ENCODE results near the gene SYNE1. TPM values are rescaled to one million over a fixed set of nuclear protein-coding genes. Genes with fewer than 3 reads are reported as not detected.

The SYNE1 gene
- total and polyA plus RNA-seq, 4 donors: 10.2 to 105 (median 24.5) TPM

DNA sequence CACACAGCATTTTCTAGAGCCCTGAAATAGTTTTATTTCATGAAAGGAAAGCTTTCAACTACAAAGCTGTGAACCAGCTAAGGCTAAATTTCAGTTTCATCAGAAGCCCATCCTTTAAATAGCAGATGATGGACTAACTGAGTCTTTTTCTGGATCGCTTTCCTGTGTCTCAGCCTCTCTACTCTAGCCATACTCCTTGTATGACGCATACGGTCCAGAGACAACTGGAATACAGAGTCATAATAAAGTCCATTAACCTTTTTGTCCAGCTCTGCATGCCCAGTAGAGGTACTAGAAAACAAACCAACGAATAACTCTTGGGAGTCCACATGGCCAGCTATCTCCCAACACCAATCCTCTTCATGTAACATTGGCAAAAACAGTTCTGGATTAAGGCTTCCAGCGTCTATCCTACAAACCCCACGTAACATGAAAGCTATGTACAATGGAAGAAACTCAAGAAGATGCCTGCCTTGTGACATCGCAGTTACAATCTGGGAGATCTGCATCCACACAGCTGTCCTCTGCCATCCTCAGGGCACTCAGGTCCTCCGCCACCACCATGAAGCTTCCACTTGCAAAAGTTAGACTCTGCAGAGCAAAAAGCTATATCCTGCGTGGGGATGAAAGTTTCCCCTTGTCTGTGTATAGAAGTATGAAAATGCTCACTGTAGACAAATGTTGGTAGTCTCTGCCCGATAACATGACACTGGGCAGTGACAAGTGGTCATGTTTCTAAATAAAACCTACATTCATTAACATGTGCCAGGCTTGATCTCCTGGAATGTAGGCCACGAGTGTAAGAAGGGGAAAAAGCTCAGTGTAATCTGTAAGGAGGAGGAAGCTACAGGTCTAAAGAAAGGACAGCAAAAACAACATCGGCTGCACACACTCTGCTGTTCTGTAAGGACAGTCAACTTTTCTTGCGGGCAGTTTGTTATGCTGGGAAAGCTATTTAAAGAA lies 469.2 kb downstream of the SYNE1 start:
- Histone ChIP-seq H3K4me1 (ENCODE audit: control insufficient read depth in 4 of 4, insufficient read depth in 4 of 4, low read length in 3 of 4) (no peaks in the 10 kb centered on the region), H3K36me3 (ENCODE audit: control insufficient read depth in 4 of 4, insufficient read depth in 3 of 4, low read depth in 1 of 4, low read length in 3 of 4) (peaks cover 1 to 36% (median 19%) of the 10 kb centered on the region in 4 donors), H3K27me3 (ENCODE audit: control insufficient read depth in 4 of 4, insufficient read depth in 4 of 4, low read length in 3 of 4) (no peaks in the 10 kb centered on the region), H3K9me3 (ENCODE audit: control insufficient read depth in 4 of 4, low read length in 3 of 4) (no peaks in the 10 kb centered on the region), H3K4me3 (ENCODE audit: low read depth in 1 of 3, low read length in 3 of 3) (no peak overlapping the region), H3K9ac (ENCODE audit: low read depth in 1 of 2, low read length in 2 of 2) (no peak overlapping the region), H3K27ac (ENCODE audit: low read depth in 1 of 2, low read length in 2 of 2) (no peak overlapping the region)
- DNase-seq (ENCODE audit: low spot score): no peak
- WGBS: 87% methylated on average over 13 of the region's 13 CpGs
- no peak for TF ChIP-seq NR2F2 (IDR thresholded peaks at IDR 0.05)
- no peak for TF ChIP-seq FOXA1 (IDR thresholded peaks at IDR 0.05)
- TF ChIP-seq ATF3 (IDR thresholded peaks at IDR 0.05): no peak
- TF ChIP-seq, protein P1, sequence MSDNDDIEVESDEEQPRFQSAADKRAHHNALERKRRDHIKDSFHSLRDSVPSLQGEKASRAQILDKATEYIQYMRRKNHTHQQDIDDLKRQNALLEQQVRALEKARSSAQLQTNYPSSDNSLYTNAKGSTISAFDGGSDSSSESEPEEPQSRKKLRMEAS (IDR thresholded peaks at IDR 0.05): no peak
- no peak for TF ChIP-seq YY1 (IDR thresholded peaks at IDR 0.05)
- no peak for TF ChIP-seq SP1 (IDR thresholded peaks at IDR 0.05)
- no peak for TF ChIP-seq HNF4G (IDR thresholded peaks at IDR 0.05)
- TF ChIP-seq GABPA (IDR thresholded peaks at IDR 0.05 in 1 of 2, conservative IDR thresholded peaks at IDR 0.05 in 1 of 2): no peak
- TF ChIP-seq ZBTB33 (IDR thresholded peaks at IDR 0.05): no peak
- TF ChIP-seq REST (IDR thresholded peaks at IDR 0.05): no peak
- TF ChIP-seq TAF1 (conservative IDR thresholded peaks at IDR 0.05): no peak
- TF ChIP-seq FOXA2 (IDR thresholded peaks at IDR 0.05): no peak
- no peak for TF ChIP-seq RXRA (IDR thresholded peaks at IDR 0.05)

- H3K9me3 ChIP-seq (ENCODE audit: control insufficient read depth in 4 of 4, low read length in 3 of 4): no peaks in the 10 kb centered on the region
- H3K9ac ChIP-seq (ENCODE audit: low read depth in 1 of 2, low read length in 2 of 2): no peak overlapping the region
- H3K36me3 ChIP-seq (ENCODE audit: control insufficient read depth in 4 of 4, insufficient read depth in 3 of 4, low read depth in 1 of 4, low read length in 3 of 4): peaks cover 1 to 36% (median 23%) of the 10 kb centered on the region in 4 donors
- no peaks in the 10 kb centered on the region for H3K27me3 ChIP-seq (ENCODE audit: control insufficient read depth in 4 of 4, insufficient read depth in 4 of 4, low read length in 3 of 4)
- 93% methylated on average over 5 of the region's 5 CpGs for WGBS
- no peaks in the 10 kb centered on the region for H3K4me1 ChIP-seq (ENCODE audit: control insufficient read depth in 4 of 4, insufficient read depth in 4 of 4, low read length in 3 of 4)
- H3K27ac ChIP-seq (ENCODE audit: low read depth in 1 of 2, low read length in 2 of 2): no peak overlapping the region
- DNase-seq (ENCODE audit: low spot score): no peak
- no peak overlapping the region for H3K4me3 ChIP-seq (ENCODE audit: low read depth in 1 of 3, low read length in 3 of 3)
- TF ChIP-seq NR2F2 (IDR thresholded peaks at IDR 0.05) (no peak), ZBTB33 (IDR thresholded peaks at IDR 0.05) (no peak), HNF4G (IDR thresholded peaks at IDR 0.05) (no peak), TAF1 (conservative IDR thresholded peaks at IDR 0.05) (no peak), ATF3 (IDR thresholded peaks at IDR 0.05) (no peak), YY1 (IDR thresholded peaks at IDR 0.05) (no peak), EGR1 (IDR thresholded peaks at IDR 0.05; ENCODE audit: low read depth in 2 of 2) (no peak), FOXA1 (IDR thresholded peaks at IDR 0.05) (no peak), RAD21 (IDR thresholded peaks at IDR 0.05) (no peak), JUND (IDR thresholded peaks at IDR 0.05) (no peak), GABPA (IDR thresholded peaks at IDR 0.05 in 1 of 2, conservative IDR thresholded peaks at IDR 0.05 in 1 of 2) (no peak), SP1 (IDR thresholded peaks at IDR 0.05) (no peak)
- TF ChIP-seq, protein P1 (IDR thresholded peaks at IDR 0.05): no peak
- TF ChIP-seq, protein P2, sequence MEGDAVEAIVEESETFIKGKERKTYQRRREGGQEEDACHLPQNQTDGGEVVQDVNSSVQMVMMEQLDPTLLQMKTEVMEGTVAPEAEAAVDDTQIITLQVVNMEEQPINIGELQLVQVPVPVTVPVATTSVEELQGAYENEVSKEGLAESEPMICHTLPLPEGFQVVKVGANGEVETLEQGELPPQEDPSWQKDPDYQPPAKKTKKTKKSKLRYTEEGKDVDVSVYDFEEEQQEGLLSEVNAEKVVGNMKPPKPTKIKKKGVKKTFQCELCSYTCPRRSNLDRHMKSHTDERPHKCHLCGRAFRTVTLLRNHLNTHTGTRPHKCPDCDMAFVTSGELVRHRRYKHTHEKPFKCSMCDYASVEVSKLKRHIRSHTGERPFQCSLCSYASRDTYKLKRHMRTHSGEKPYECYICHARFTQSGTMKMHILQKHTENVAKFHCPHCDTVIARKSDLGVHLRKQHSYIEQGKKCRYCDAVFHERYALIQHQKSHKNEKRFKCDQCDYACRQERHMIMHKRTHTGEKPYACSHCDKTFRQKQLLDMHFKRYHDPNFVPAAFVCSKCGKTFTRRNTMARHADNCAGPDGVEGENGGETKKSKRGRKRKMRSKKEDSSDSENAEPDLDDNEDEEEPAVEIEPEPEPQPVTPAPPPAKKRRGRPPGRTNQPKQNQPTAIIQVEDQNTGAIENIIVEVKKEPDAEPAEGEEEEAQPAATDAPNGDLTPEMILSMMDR (IDR thresholded peaks at IDR 0.05; ENCODE audit: low read depth, low read length, missing input control): no peak
Observed at GRCh38 chr6:152166897-152167296, 470.3 kb downstream of the SYNE1 start.
